ENCODE data around the gene UCHL1.
"Not testable (repeated sequence)": the region's sequence is repeated elsewhere in the genome, so short reads cannot be mapped to it uniquely, and the experiment has no call there.

UCHL1 gene

GRCh38 chr4:41294445-41295062, 37.8 kb downstream of the UCHL1 start:
- DNase-seq: no peak

- DNase-seq: no peak
These were observed 40.3 kb downstream of the UCHL1 start for GRCh38 chr4:41296995-41297394.

- DNase-seq: no peak
These were observed 41.1 kb downstream of the UCHL1 start for GRCh38 chr4:41297832-41298231.

GRCh38 chr4:41299486-41299885, 42.8 kb downstream of the UCHL1 start:
- no peak for DNase-seq

GRCh38 chr4:41301137-41301536, 44.4 kb downstream of the UCHL1 start:
- no peak for DNase-seq

- DNase-seq: no peak
These were observed 46.8 kb downstream of the UCHL1 start for GRCh38 chr4:41303372-41304118.

GRCh38 chr4:41304221-41304620, 47.5 kb downstream of the UCHL1 start:
- no peak for DNase-seq

DNA sequence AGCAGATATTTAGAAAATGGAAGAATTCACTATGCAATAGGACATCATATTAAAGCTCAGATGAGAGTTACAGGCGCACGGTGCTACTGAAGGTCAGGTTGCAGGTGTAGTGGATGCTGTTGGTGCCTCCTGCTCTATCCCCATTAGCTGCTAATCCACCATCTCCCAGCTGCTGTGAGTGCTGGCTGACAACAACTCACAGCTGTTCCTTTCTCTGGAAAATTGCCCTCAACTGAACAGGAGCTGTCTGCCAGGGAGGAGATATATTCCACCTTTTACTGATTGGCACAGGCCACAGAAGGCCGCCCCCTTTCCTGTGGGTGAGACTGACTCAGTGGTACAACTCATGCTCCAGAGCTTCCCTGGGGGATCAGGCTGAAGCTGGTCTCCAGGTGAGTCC, 48.7 kb downstream of the UCHL1 start:
- no peak for DNase-seq

- no peak for DNase-seq
These were observed 50.9 kb downstream of the UCHL1 start for GRCh38 chr4:41307638-41308037.

DNA sequence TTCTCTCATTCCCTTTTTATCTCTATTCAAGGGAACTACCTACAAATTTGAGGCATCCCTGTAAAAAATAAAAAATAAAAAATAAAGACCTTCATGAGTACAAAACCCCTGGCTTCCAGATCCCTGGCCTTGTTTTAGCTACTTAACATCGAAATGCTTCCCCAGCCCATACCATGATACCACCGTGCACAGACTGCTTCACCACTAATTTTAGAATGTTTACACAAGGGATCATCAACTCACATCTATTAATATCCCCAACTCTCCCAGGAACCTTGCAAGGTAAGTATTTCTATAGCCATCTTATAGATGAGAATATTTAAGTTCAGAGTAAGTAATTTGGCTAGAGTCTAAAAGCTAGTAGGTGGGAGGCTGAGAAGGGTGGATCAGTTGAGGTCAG, 51.7 kb downstream of the UCHL1 start:
- DNase-seq: no peak

GRCh38 chr4:41315426-41315825, 58.7 kb downstream of the UCHL1 start:
- not testable (repeated sequence) for DNase-seq

DNA sequence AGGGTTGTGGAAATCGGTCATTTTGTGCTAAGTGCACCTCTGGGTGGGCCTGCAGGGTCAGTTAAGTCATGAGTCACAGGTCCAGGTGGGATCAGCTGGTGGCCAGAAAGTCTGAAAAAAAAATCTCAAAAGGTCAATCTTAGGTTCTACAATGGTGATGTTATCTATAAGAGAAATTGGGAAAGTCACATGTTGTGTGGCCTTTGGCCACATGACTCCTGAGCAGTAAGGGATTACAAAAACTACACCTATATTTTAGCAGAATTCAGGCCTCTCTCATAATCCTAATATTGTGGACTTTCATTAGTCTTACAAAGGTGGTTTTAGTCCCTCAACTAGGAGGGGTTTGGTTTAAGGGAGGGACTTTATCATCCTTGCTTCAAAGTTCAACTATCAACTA, 59.1 kb downstream of the UCHL1 start:
- no peak for DNase-seq

All from activated CD4-positive, alpha-beta T cell treated with anti-CD3 and anti-CD28 coated beads, Interleukin-10, Interleukin-2, amounts not matched to agents 100 ng/mL and 50 ng/mL, durations not matched to agents 16 hours and 8 hours (primary cell).